ENCODE data around the gene DOCK9. TPM values are rescaled to one million over a fixed set of nuclear protein-coding genes. Genes with fewer than 3 reads are reported as not detected.

DOCK9 gene
- polyA plus RNA-seq, 1 donor (not counting 4 experiments of a cell fraction or from before 2014, with no cell fraction given): 110 TPM

- no peaks in the 10 kb centered on the region for H3K27me3 ChIP-seq (ENCODE audit: control insufficient read depth, extremely low read depth, insufficient read depth, low read length)
- TF ChIP-seq EZH2 (IDR thresholded peaks at IDR 0.05; ENCODE audit: low read length): no peak
- TF ChIP-seq, protein P1, sequence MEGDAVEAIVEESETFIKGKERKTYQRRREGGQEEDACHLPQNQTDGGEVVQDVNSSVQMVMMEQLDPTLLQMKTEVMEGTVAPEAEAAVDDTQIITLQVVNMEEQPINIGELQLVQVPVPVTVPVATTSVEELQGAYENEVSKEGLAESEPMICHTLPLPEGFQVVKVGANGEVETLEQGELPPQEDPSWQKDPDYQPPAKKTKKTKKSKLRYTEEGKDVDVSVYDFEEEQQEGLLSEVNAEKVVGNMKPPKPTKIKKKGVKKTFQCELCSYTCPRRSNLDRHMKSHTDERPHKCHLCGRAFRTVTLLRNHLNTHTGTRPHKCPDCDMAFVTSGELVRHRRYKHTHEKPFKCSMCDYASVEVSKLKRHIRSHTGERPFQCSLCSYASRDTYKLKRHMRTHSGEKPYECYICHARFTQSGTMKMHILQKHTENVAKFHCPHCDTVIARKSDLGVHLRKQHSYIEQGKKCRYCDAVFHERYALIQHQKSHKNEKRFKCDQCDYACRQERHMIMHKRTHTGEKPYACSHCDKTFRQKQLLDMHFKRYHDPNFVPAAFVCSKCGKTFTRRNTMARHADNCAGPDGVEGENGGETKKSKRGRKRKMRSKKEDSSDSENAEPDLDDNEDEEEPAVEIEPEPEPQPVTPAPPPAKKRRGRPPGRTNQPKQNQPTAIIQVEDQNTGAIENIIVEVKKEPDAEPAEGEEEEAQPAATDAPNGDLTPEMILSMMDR (optimal IDR thresholded peaks at IDR 0.05 in 1 of 3, IDR thresholded peaks at IDR 0.05 in 1 of 3, conservative IDR thresholded peaks at IDR 0.05 in 1 of 3; ENCODE audit: extremely low read depth in 1 of 3, insufficient read depth in 2 of 3, low read length in 3 of 3): no peak
- peaks cover 3% of the 10 kb centered on the region in 2 experiments for H3K36me3 ChIP-seq (ENCODE audit: control insufficient read depth in 2 of 2, extremely low read depth in 1 of 2, insufficient read depth in 2 of 2, low read length in 2 of 2)
- H3K4me2 ChIP-seq (ENCODE audit: control insufficient read depth, extremely low read depth, insufficient read depth, low read depth, low read length): peak overlapping the region; percentile 6
- H3K4me3 ChIP-seq (ENCODE audit: control insufficient read depth in 2 of 3, extremely low read depth in 1 of 3, insufficient read depth in 2 of 3, low read depth in 1 of 3, low read length in 3 of 3): no peak overlapping the region
- H3K9me1 ChIP-seq (ENCODE audit: control insufficient read depth, extremely low read depth, insufficient read depth, low read length): peaks cover 2% of the 10 kb centered on the region
- FAIRE-seq (no peak), DNase-seq (ENCODE audit: low read depth, low spot score) (no peak)
- no peak overlapping the region for H3K9ac ChIP-seq (ENCODE audit: control insufficient read depth, extremely low read depth, insufficient read depth, low read length)
- H3K27ac ChIP-seq (ENCODE audit: control insufficient read depth, insufficient read depth, low read length): no peak overlapping the region
- dilution Hi-C loops (cut with MboI; ENCODE audit: extremely low pct_ligation_motif_present, low sequenced_read_pairs): no loop called here
- H4K20me1 ChIP-seq (ENCODE audit: control insufficient read depth, extremely low read depth, insufficient read depth, low read length): no peaks in the 10 kb centered on the region
- no peak overlapping the region for H2AFZ ChIP-seq (ENCODE audit: control insufficient read depth, low read length)
- peaks cover 85% of the 10 kb centered on the region for H3K79me2 ChIP-seq (ENCODE audit: control insufficient read depth, insufficient read depth, low read length)
- no peaks in the 10 kb centered on the region for H3K9me3 ChIP-seq (ENCODE audit: control insufficient read depth, low read depth, low read length)
- H3K4me1 ChIP-seq (ENCODE audit: control insufficient read depth, extremely low read depth, insufficient read depth, low read length): peaks cover 43% of the 10 kb centered on the region
Observed at GRCh38 chr13:98970330-98970729, 7.5 kb downstream of the DOCK9 start.

- no peak overlapping the region for H3K27ac ChIP-seq (ENCODE audit: control insufficient read depth, insufficient read depth, low read length)
- peaks cover 3 to 5% of the 10 kb centered on the region in 2 experiments for H3K36me3 ChIP-seq (ENCODE audit: control insufficient read depth in 2 of 2, extremely low read depth in 1 of 2, insufficient read depth in 2 of 2, low read length in 2 of 2)
- no peak for DNase-seq (ENCODE audit: low read depth, low spot score)
- TF ChIP-seq, protein P1 (optimal IDR thresholded peaks at IDR 0.05 in 1 of 3, IDR thresholded peaks at IDR 0.05 in 1 of 3, conservative IDR thresholded peaks at IDR 0.05 in 1 of 3; ENCODE audit: extremely low read depth in 1 of 3, insufficient read depth in 2 of 3, low read length in 3 of 3): no peak
- TF ChIP-seq EZH2 (IDR thresholded peaks at IDR 0.05; ENCODE audit: low read length): no peak
- no peak overlapping the region for H3K9ac ChIP-seq (ENCODE audit: control insufficient read depth, extremely low read depth, insufficient read depth, low read length)
- H3K9me3 ChIP-seq (ENCODE audit: control insufficient read depth, low read depth, low read length): no peaks in the 10 kb centered on the region
- no peak overlapping the region for H3K4me2 ChIP-seq (ENCODE audit: control insufficient read depth, extremely low read depth, insufficient read depth, low read depth, low read length)
- peaks cover 88% of the 10 kb centered on the region for H3K79me2 ChIP-seq (ENCODE audit: control insufficient read depth, insufficient read depth, low read length)
- dilution Hi-C loops (cut with MboI; ENCODE audit: extremely low pct_ligation_motif_present, low sequenced_read_pairs): no loop called here
- H3K4me1 ChIP-seq (ENCODE audit: control insufficient read depth, extremely low read depth, insufficient read depth, low read length): peaks cover 24% of the 10 kb centered on the region
- no peak overlapping the region for H2AFZ ChIP-seq (ENCODE audit: control insufficient read depth, low read length)
- H3K4me3 ChIP-seq (ENCODE audit: control insufficient read depth in 2 of 3, extremely low read depth in 1 of 3, insufficient read depth in 2 of 3, low read depth in 1 of 3, low read length in 3 of 3): no peak overlapping the region
- peaks cover 2% of the 10 kb centered on the region for H3K9me1 ChIP-seq (ENCODE audit: control insufficient read depth, extremely low read depth, insufficient read depth, low read length)
- no peaks in the 10 kb centered on the region for H3K27me3 ChIP-seq (ENCODE audit: control insufficient read depth, extremely low read depth, insufficient read depth, low read length)
- no peaks in the 10 kb centered on the region for H4K20me1 ChIP-seq (ENCODE audit: control insufficient read depth, extremely low read depth, insufficient read depth, low read length)
- no peak for FAIRE-seq
Observed at GRCh38 chr13:98967491-98967890, 10.4 kb downstream of the DOCK9 start.

Data from keratinocyte (primary cell).